HCT116 (cell line): ENCODE measurements around the gene HNRNPAB. TPM values are rescaled to one million over a fixed set of nuclear protein-coding genes. Genes with fewer than 3 reads are reported as not detected.

Experiments
- ATAC-seq: fragments of 200-7000 bp; cut with Tn5 transposase; 2 replicates; pipeline ENCODE4 v1.9.1; 2020; ENCODE audit warnings: mild to moderate bottlenecking, moderate library complexity
- BruUV-seq: library from RNA; stranded (reverse); fragments of 400-500 nt; replicated peaks from 2 replicates; lab custom pipeline; 2021; lab: Mats Ljungman, UMichigan
- CTCF ChIA-PET: fragments of 300-600 bp; sonication (Branson Sonifier 250); formaldehyde crosslinking; loops from one replicate; lab custom pipeline; 2021; ENCODE audit warnings: antibody characterized with exemption; lab: Charles Lee
- POLR2A ChIA-PET: fragments of 300-600, 350-600 bp; sonication (Branson Sonifier 250); formaldehyde crosslinking; loops from one replicate; lab custom pipeline; 2021; ENCODE audit warnings: antibody characterized with exemption; lab: Charles Lee
- RAD21 ChIA-PET, 2 experiments: fragments of 300-600 bp; sonication (Branson Sonifier 250); formaldehyde crosslinking; loops; one replicate each; lab custom pipeline; 2023; ENCODE audit warnings: low total read pairs in 2 of 2; ENCODE audit not compliant: uncharacterized antibody in 2 of 2, unreplicated experiment in 2 of 2, low non-redundant PET in 1 of 2; lab: Charles Lee
- DNase-seq: peaks from one replicate; pipeline ENCODE4 v3.0.0-alpha.2; 2010; ENCODE audit warnings: low read depth, low spot score
- H2AFZ ChIP-seq: fragments of 200-600 bp; shearing (Covaris generic), sonication (generic); 2 replicates; pipeline ENCODE4 v1.6.1; 2017; ENCODE audit warnings: low read depth, mixed run types, mixed read lengths, antibody characterized with exemption, low read length; ENCODE audit not compliant: poor library complexity, severe bottlenecking
- H3K27ac ChIP-seq: 2 replicates; pipeline ENCODE4 v1.5.1; 2012; ENCODE audit warnings: low read depth, low read length
- H3K27me3 ChIP-seq: fragments of 200-600 bp; sonication (generic); 2 replicates; pipeline ENCODE4 v1.6.1; 2016; ENCODE audit warnings: mixed run types, low read length, mixed read lengths; ENCODE audit not compliant: insufficient read depth
- H3K36me3 ChIP-seq, 2 experiments: fragments of 200-500 bp in 1 of 2; fragments of 200-600 bp in 1 of 2; sonication (Bioruptor generic) in 1 of 2; sonication (generic) in 1 of 2; 2 replicates each; pipeline versions ENCODE4 v1.5.1 to v1.6.1; 2014 to 2016; ENCODE audit warnings: low read length in 2 of 2, inconsistent platforms in 1 of 2, mixed read lengths in 1 of 2, mixed run types in 1 of 2; ENCODE audit not compliant: insufficient read depth in 2 of 2, control insufficient read depth in 1 of 2
- H3K4me1 ChIP-seq, 2 experiments: fragments of 200-600 bp in 1 of 2; sonication (generic) in 1 of 2; 2 replicates each; pipeline versions ENCODE4 v1.5.1 to v1.6.1; 2012 to 2017; ENCODE audit warnings: low read length in 2 of 2, inconsistent platforms in 1 of 2, mild to moderate bottlenecking in 1 of 2, mixed read lengths in 1 of 2, mixed run types in 1 of 2, moderate library complexity in 1 of 2; ENCODE audit not compliant: insufficient read depth in 2 of 2, control insufficient read depth in 1 of 2
- H3K4me2 ChIP-seq: fragments of 200-600 bp; sonication (generic); 2 replicates; pipeline ENCODE4 v1.6.1; 2017; ENCODE audit warnings: mixed run types, low read length, mixed read lengths
- H3K4me3 ChIP-seq, 2 experiments: fragments of 200-600 bp in 1 of 2; sonication (generic) in 1 of 2; replicated peaks in 1 of 2; 2 replicates each; pipeline ENCODE4 v1.5.1; 2011 to 2016; ENCODE audit warnings: low read length in 2 of 2, control low read depth in 1 of 2, low read depth in 1 of 2, mild to moderate bottlenecking in 1 of 2, mixed read lengths in 1 of 2, mixed run types in 1 of 2
- H3K79me2 ChIP-seq: fragments of 200-600 bp; sonication (generic); 2 replicates; pipeline ENCODE4 v1.6.1; 2017; ENCODE audit warnings: mild to moderate bottlenecking, mixed run types, low read length, moderate library complexity, mixed read lengths; ENCODE audit not compliant: insufficient read depth
- H3K9ac ChIP-seq: fragments of 200-600 bp; sonication (generic); 2 replicates; pipeline ENCODE4 v1.6.1; 2016; ENCODE audit warnings: low read length, mixed read lengths
- H3K9me2 ChIP-seq: fragments of 200-600 bp; sonication (generic), shearing (Covaris generic); 2 replicates; pipeline ENCODE4 v1.6.1; 2017; ENCODE audit warnings: mixed run types, mild to moderate bottlenecking, moderate library complexity; ENCODE audit not compliant: insufficient read depth
- H3K9me3 ChIP-seq, 2 experiments: fragments of 200-500 bp in 1 of 2; fragments of 200-600 bp in 1 of 2; sonication (Bioruptor generic) in 1 of 2; sonication (generic) in 1 of 2; 2 replicates each; pipeline ENCODE4 v1.6.1; 2014 to 2017; ENCODE audit warnings: low read length in 2 of 2, mixed read lengths in 2 of 2, inconsistent platforms in 1 of 2, low read depth in 1 of 2, mild to moderate bottlenecking in 1 of 2, mixed run types in 1 of 2, moderate library complexity in 1 of 2; ENCODE audit not compliant: control insufficient read depth in 1 of 2, insufficient read depth in 1 of 2
- H4K20me1 ChIP-seq: fragments of 200-600 bp; sonication (generic), shearing (Covaris generic); 2 replicates; pipeline ENCODE4 v1.6.1; 2017; ENCODE audit warnings: mixed run types, mild to moderate bottlenecking, moderate library complexity; ENCODE audit not compliant: insufficient read depth
- CEBPB ChIP-seq: IDR thresholded peaks from 2 replicates; pipeline ENCODE4 v1.6.1; 2012; ENCODE audit warnings: low read depth
- ELF1 ChIP-seq: IDR thresholded peaks from 2 replicates; pipeline ENCODE4 v1.6.1; 2012; ENCODE audit warnings: low read depth, borderline replicate concordance
- EZH2phosphoT487 ChIP-seq: fragments of 200-600 bp; IDR thresholded peaks from 2 replicates; pipeline ENCODE4 v1.6.1; 2018; ENCODE audit warnings: antibody characterized with exemption, borderline replicate concordance
- FOSL1 ChIP-seq: IDR thresholded peaks from 2 replicates; pipeline ENCODE4 v1.6.1; 2012; ENCODE audit warnings: low read depth
- POLR2A ChIP-seq: IDR thresholded peaks from 2 replicates; pipeline ENCODE4 v1.7.0; 2011; ENCODE audit warnings: borderline replicate concordance; ENCODE audit not compliant: insufficient read depth, insufficient read length; ENCODE audit errors: extremely low read depth
- TCF7L2 ChIP-seq: IDR thresholded peaks from 2 replicates; pipeline ENCODE4 v1.7.0; 2011; ENCODE audit warnings: borderline replicate concordance, inconsistent platforms; ENCODE audit not compliant: insufficient read depth, insufficient read length; ENCODE audit errors: extremely low read depth
- ZFX ChIP-seq: fragments of 450-650 bp; IDR thresholded peaks from 2 replicates; pipeline ENCODE4 v1.6.1; 2017
- intact Hi-C: fragments of 100-400 bp; cut with micrococcal nuclease; formaldehyde crosslinking; loops from 2 replicates; pipeline ENCODE4 v1.10.0; 2022
- total RNA-seq: library from RNA; stranded (reverse); gene quantifications from one replicate; pipeline ENCODE4 v1.2.1, GENCODE V29; 2021; ENCODE audit not compliant: unreplicated experiment
- TF ChIP-seq, protein P1 (sequence below): IDR thresholded peaks from 2 replicates; pipeline ENCODE4 v1.6.1; 2012
- TF ChIP-seq, protein P2 (sequence below): IDR thresholded peaks from 2 replicates; pipeline ENCODE4 v1.6.1; 2012; ENCODE audit warnings: low read depth

HNRNPAB gene
- total RNA-seq, 1 experiment from 2014 or later, result 273 TPM

DNA sequence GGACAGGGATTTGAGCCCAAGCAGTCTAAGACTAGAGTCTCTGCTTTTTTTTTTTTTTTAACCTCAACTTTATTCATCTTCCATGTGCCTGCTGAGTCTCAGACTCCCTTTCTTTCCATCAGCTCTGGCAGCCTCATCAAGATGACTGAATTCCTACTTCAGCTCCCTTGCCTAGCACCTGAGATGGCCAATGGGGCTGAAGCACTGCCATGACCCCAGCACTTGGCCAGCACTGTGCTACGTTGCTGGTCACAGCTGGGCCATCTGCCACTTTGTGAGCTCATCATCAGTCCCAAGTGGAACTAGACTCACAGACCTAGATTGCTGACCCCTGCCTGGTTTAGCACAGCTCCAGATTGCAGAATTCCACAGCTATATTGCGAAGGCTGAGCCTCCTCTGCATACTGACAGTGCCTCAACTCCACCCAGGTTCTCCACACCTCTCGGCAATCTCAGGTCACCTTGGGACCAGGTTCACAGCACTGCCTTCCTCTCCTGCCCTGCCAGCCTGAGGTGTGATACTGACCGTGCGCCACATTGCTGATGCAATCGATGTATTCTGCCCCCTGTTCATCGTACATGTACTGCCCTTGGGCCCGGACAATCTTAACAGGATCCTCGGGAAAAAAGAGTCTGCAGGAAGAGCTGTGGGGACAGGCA lies 26.7 kb downstream of the HNRNPAB start:
- H2AFZ ChIP-seq, result no peak overlapping the region
- intact Hi-C loops, result no loop called here
- peak overlapping the region; percentile 95 for H3K27ac ChIP-seq
- POLR2A ChIA-PET, result no interaction called here
- RAD21 ChIA-PET, result no interaction called here
- no peaks in the 10 kb centered on the region for H3K27me3 ChIP-seq
- peaks cover 30% of the 10 kb centered on the region for H3K79me2 ChIP-seq
- TF ChIP-seq, protein P1, sequence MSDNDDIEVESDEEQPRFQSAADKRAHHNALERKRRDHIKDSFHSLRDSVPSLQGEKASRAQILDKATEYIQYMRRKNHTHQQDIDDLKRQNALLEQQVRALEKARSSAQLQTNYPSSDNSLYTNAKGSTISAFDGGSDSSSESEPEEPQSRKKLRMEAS, result no peak
- TF ChIP-seq ELF1 (no peak), CEBPB (no peak), ZFX (no peak), FOSL1 (no peak), EZH2phosphoT487 (no peak), TCF7L2 (no peak), POLR2A (no peak)
- TF ChIP-seq, protein P2, sequence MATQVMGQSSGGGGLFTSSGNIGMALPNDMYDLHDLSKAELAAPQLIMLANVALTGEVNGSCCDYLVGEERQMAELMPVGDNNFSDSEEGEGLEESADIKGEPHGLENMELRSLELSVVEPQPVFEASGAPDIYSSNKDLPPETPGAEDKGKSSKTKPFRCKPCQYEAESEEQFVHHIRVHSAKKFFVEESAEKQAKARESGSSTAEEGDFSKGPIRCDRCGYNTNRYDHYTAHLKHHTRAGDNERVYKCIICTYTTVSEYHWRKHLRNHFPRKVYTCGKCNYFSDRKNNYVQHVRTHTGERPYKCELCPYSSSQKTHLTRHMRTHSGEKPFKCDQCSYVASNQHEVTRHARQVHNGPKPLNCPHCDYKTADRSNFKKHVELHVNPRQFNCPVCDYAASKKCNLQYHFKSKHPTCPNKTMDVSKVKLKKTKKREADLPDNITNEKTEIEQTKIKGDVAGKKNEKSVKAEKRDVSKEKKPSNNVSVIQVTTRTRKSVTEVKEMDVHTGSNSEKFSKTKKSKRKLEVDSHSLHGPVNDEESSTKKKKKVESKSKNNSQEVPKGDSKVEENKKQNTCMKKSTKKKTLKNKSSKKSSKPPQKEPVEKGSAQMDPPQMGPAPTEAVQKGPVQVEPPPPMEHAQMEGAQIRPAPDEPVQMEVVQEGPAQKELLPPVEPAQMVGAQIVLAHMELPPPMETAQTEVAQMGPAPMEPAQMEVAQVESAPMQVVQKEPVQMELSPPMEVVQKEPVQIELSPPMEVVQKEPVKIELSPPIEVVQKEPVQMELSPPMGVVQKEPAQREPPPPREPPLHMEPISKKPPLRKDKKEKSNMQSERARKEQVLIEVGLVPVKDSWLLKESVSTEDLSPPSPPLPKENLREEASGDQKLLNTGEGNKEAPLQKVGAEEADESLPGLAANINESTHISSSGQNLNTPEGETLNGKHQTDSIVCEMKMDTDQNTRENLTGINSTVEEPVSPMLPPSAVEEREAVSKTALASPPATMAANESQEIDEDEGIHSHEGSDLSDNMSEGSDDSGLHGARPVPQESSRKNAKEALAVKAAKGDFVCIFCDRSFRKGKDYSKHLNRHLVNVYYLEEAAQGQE, result no peak
- TF ChIP-seq, all 23 proteins: peak for 0
- Histone ChIP-seq H3K36me3 (peaks cover 3 to 37% of the 10 kb centered on the region in 2 experiments; a peak in 3 of 4 replicates), H4K20me1 (no peaks in the 10 kb centered on the region), H3K4me2 (peak overlapping the region; percentile 93), H3K4me3 (peak overlapping the region; percentile 94 to 99), H3K4me1 (peaks cover 13 to 31% of the 10 kb centered on the region in 2 experiments), H3K9me2 (no peaks in the 10 kb centered on the region), H3K9ac (peak overlapping the region; percentile 98), H3K9me3 (no peaks in the 10 kb centered on the region)
- CTCF ChIA-PET, result no interaction called here
- DNase-seq (no peak), ATAC-seq (no peak)
- BruUV-seq, result no TSS peak
